HG02884 (cell line): ENCODE results near the gene RNF223.
"Not testable (repeated sequence)": the region's sequence is repeated elsewhere in the genome, so short reads cannot be mapped to it uniquely, and the experiment has no call there.

Experiments
- ATAC-seq: cut with Tn5 transposase; IDR thresholded peaks from one replicate; pipeline ENCODE4 v1.9.1; 2021; ENCODE audit warnings: mild to moderate bottlenecking, moderate library complexity; ENCODE audit not compliant: unreplicated experiment

Gene RNF223

GRCh38 chr1:1061682-1062345, 12.3 kb downstream of the RNF223 start:
- no peak for ATAC-seq

DNA sequence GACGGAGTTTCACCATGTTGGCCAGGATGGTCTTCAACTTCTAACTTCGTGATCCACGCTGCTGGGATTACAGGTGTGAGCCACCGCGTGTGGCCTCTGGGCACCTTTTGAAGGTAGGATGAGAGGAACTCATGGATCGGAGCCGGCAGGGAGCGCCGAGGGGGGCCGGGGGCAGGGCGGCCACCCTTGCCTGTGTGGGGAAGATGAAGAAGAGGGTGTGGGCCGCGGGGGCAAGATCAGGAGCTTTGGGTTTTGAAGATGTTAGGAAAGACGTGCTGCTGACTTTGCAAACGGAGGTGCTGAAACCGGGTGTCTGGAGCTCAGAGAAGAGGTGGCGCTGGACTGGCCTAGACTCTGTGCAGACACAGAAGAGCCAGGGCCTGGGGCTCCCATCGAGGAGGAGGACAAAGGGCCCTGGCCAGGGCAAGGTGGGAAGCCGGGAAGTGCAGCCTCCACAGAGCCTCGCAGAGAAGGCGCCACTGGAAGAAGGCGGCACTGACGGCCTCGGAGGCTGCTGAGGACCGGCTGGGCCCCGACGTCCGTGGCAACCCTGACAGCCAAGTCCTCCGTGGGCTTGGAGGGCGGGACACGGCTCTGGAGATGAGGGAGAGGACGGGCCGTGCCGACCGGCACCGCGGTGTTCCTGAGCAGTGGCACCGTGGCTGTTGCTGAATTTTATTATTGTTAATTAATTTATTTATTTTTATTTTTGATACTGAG, 13.7 kb downstream of the RNF223 start:
- ATAC-seq, result no peak

- ATAC-seq, result no peak
Observed at GRCh38 chr1:1059494-1060280, 14.4 kb downstream of the RNF223 start.

DNA sequence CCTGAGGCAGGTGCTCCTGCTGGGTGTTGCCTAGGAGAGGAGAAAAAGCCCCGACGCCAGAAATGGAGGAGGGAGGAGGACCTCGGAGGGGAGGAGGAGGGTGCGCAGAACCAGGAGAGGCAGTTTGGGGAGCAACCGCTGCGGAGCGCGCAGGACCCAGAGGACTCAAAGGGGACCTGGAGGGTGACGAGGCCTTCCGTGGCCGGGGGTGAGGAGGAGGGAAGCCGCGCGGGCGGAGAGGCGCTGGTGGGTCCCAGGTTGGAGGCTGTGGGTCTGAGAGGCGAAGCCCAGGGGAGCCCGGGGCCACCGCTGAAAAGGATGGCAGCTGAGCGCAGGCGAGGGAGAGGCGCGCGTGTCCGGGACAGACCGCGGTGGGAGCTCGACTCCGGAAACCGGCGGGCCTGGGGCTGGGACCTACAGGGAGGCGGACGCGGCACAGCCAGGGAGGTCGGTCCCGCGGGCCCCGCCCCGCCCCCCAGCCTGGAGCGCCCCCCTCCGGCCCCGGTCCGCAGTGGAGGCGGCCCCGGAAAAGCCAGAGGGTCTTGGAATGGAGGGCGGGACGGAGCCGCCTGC, 15.1 kb downstream of the RNF223 start:
- no peak for ATAC-seq

DNA sequence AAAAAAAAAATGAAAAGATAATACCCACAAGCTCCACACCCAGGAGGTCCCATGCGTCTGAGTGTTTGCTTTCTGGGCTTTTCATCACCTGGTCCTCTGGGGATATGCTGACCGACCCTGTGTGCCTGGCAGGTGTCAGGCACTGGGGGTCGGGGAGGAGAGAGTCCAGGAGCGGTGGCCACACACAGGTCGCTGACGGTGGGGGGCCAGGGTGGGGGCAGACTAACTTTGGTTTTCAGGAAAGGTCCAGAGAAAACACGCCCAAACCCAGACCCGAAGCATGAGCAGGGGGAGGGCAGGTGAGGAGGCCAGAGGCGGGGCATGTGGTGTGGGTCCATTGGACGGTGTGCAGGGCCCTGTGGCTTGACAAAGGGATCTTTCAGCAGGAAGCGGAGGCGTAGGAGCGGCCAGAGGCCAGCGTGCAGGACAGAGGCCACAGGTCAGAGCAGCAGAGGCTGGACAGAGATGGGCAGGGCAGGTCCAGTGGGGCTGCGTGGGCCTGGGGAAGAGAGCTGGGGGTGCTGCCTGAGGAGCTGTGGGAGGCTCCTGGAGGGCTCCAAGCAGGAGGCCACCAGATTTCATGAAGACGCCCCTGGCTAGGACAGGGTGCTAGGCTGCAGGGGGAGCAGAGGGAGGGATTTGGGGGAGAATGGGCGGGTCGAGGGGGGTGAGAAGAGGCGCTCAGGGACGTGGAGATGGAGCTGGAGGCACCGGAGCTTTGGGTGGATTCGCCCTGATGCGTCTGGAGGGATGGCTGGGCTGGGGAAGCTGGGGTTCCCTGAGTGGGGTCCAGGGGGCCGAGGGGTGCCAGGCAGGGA, 15.8 kb downstream of the RNF223 start:
- ATAC-seq, result no peak

DNA sequence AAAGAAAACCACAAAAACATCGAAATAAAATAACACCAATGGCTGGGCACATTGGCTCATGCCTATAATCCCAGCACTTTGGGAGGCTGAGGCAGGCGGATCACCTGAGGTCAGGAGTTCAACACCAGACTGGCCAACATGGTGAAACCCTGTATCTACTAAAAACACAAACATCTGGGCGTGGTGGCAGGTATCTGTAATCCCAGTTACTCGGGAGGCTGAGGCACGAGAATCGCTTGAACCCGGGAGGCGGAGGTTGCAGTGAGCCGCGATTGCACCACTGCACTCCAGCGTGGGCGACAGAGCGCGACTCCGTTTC, 16.4 kb downstream of the RNF223 start:
- not testable (repeated sequence) for ATAC-seq

GRCh38 chr1:1055841-1056736, 18.0 kb downstream of the RNF223 start:
- no peak for ATAC-seq

GRCh38 chr1:1054971-1055370, 19.1 kb downstream of the RNF223 start:
- ATAC-seq, result no peak

- no peak for ATAC-seq
Observed at GRCh38 chr1:1054099-1054700, 19.9 kb downstream of the RNF223 start.

DNA sequence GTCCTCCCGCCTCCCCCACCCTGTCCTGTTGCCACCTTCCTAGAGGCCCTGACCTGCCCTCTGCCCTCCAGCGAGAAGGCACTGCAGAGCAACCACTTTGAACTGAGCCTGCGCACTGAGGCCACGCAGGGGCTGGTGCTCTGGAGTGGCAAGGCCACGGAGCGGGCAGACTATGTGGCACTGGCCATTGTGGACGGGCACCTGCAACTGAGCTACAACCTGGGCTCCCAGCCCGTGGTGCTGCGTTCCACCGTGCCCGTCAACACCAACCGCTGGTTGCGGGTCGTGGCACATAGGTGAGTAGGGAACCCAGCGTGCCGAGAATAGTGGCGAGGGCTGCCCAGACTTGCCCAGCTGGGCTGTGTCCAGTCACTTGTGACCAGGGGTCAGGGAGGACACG, 20.4 kb downstream of the RNF223 start:
- no peak for ATAC-seq

GRCh38 chr1:1053022-1053421, 21.1 kb downstream of the RNF223 start:
- ATAC-seq, result no peak

- no peak for ATAC-seq
Observed at GRCh38 chr1:1052003-1052840, 21.9 kb downstream of the RNF223 start.

DNA sequence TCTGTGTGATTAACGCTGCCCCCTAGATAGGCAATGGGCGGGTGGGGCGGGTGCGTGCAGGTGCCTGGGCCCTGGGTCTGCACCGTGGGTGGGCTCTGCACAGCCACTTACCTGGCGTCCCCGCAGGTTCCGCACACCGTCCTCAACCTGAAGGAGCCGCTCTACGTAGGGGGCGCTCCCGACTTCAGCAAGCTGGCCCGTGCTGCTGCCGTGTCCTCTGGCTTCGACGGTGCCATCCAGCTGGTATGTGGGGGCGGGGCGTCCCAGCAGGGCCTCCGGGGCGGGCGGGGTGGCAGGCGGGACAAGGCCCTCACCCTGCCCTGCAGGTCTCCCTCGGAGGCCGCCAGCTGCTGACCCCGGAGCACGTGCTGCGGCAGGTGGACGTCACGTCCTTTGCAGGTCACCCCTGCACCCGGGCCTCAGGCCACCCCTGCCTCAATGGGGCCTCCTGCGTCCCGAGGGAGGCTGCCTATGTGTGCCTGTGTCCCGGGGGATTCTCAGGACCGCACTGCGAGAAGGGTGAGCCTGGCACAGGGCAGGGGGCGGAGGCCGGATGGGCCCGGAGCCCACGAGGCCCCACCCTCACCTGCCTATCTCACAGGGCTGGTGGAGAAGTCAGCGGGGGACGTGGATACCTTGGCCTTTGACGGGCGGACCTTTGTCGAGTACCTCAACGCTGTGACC, 22.8 kb downstream of the RNF223 start:
- no peak for ATAC-seq

GRCh38 chr1:1050577-1051052, 23.5 kb downstream of the RNF223 start:
- no peak for ATAC-seq

DNA sequence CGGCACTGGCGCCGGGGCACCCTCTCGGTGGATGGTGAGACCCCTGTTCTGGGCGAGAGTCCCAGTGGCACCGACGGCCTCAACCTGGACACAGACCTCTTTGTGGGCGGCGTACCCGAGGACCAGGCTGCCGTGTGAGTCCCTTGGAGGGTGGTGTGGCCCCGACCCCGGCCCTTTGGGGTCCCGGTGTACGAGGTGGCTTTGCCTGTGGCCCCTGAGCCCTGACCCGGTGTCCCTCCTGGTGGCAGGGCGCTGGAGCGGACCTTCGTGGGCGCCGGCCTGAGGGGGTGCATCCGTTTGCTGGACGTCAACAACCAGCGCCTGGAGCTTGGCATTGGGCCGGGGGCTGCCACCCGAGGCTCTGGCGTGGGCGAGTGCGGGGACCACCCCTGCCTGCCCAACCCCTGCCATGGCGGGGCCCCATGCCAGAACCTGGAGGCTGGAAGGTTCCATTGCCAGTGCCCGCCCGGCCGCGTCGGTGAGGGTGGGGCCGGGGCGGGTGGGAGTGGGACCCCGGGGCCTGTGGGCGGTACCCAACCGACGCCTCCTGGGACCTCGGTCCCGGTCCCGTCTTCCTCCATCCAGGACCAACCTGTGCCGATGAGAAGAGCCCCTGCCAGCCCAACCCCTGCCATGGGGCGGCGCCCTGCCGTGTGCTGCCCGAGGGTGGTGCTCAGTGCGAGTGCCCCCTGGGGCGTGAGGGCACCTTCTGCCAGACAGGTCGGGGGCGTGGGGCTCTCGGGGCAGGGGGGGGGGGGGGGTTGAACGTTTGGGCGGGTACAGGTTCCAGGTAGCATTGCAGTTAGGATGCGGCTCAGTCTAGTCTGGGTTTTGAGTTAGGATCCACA, 24.6 kb downstream of the RNF223 start:
- ATAC-seq, result no peak

DNA sequence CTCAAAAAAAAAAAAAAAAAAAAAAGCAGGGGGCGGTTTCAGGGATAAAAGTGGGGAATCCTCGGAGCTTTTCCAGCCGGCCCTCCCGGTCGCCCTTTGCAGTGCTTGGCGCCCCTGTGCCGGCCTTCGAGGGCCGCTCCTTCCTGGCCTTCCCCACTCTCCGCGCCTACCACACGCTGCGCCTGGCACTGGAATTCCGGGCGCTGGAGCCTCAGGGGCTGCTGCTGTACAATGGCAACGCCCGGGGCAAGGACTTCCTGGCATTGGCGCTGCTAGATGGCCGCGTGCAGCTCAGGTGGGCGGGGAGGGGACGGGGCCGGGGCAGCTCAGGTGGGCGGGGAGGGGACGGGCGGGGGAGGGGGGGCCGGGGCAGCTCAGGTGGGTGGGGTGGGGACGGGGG, 25.3 kb downstream of the RNF223 start:
- no peak for ATAC-seq

DNA sequence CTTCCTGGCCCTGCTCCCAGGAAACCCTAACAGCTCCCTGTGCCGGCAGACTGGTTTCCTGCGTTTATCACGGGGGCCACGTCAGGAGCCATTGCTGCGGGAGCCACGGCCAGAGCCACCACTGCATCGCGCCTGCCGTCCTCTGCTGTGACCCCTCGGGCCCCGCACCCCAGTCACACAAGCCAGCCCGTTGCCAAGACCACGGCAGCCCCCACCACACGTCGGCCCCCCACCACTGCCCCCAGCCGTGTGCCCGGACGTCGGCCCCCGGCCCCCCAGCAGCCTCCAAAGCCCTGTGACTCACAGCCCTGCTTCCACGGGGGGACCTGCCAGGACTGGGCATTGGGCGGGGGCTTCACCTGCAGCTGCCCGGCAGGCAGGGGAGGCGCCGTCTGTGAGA, 26.1 kb downstream of the RNF223 start:
- no peak for ATAC-seq
